T-helper 17 cell (primary cell): ENCODE results near the gene MRPL10. TPM values are rescaled to one million over a fixed set of nuclear protein-coding genes. Genes with fewer than 3 reads are reported as not detected.
A peak's percentile ranks its signal among the peaks of the same experiment; 100 is the strongest.

Experiments
- ATAC-seq: fragments of 150-1000 bp; cut with Tn5 transposase; 2 replicates; pipeline ENCODE4 v1.10.0; 2021; ENCODE audit warnings: mild to moderate bottlenecking, moderate library complexity
- DNase-seq, 3 donors: peaks; one replicate each; pipeline versions ENCODE4 v3.0.0 to v3.0.0-alpha.2; 2020 to 2021
- H3K9me3 ChIP-seq: one replicate; pipeline ENCODE4 v1.7.0; 2013; ENCODE audit warnings: low read length, mild to moderate bottlenecking; ENCODE audit not compliant: control insufficient read depth, poor library complexity, severe bottlenecking
- H3K27ac Mint-ChIP-seq: one replicate; pipeline ENCODE4 v1.8.0; 2022; ENCODE audit warnings: mild to moderate bottlenecking, moderate library complexity, mixed read lengths
- H3K27me3 Mint-ChIP-seq: one replicate; pipeline ENCODE4 v1.8.0; 2022; ENCODE audit warnings: mixed read lengths
- H3K36me3 Mint-ChIP-seq: one replicate; pipeline ENCODE4 v1.8.0; 2022; ENCODE audit warnings: low read depth, mixed read lengths
- H3K4me1 Mint-ChIP-seq: one replicate; pipeline ENCODE4 v1.8.0; 2022; ENCODE audit warnings: mild to moderate bottlenecking, mixed read lengths
- H3K4me3 Mint-ChIP-seq: one replicate; pipeline ENCODE4 v1.8.0; 2022; ENCODE audit warnings: mild to moderate bottlenecking, moderate library complexity, mixed read lengths
- total RNA-seq, 4 donors: library from RNA in 2 of 4; stranded (reverse) in 2 of 4; gene quantifications; one replicate each; pipeline ENCODE4 v1.2.3 and lab custom pipeline; 2022 to 2026

The MRPL10 gene
- total RNA-seq, 2 donors from 2014 or later, result 82.3 to 90.2 TPM

DNA sequence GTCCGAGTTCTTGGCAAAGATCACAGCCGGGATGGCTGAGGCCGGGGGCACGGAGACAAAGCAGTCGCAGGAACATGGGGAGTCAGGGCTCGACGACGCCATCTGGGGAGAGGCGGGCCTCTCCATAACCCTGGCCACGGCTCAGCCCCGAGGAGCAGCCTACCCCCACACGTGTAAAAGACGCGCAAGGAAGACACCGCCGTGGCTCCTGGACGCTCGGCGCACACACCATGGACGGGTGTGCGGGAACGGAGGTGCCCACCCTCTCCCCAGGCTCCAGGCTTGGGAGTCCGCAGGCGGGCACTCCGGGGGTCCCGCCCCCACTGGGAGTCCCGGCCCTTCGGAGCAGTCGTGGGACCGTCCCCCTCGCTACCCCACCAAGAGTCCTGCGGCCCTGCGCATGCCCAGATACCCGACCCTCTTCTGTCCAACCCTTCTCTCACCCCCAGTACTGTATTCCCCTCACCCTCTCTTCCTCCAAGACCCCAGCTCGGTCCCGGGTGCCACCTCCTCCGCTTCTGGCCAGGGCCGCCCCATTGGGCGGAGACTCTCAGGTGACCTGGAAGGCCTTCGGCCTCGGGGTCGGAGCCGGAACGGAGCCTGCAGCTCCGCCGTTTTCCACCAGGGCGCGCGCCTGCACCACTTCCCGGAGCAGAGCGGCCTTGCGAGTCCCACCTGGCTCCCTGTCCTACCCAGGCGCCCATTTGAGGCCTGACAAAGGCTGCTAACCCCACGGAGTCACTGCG lies 9.6 kb upstream of the MRPL10 start, which contains the start of gene SCRN2:
Gene SCRN2, minus strand, starts transcription at position 532 of the 746 bp plus-strand sequence. Its CDS starts 430 bp downstream, at position 102.
- no peaks in the 10 kb centered on the region for H3K9me3 ChIP-seq
- DNase-seq (peak; percentile 74 to 84 (median 75)), ATAC-seq (peak; percentile 90)
- H3K4me3 Mint-ChIP-seq, result peak within 1 kb of the TSS; percentile 98
- peaks cover 19% of the 10 kb centered on the region for H3K27me3 Mint-ChIP-seq
- peak within 1 kb of the TSS; percentile 84 for H3K27ac Mint-ChIP-seq
- H3K36me3 Mint-ChIP-seq, result no peaks in the 10 kb centered on the region
- peaks cover 17% of the 10 kb centered on the region for H3K4me1 Mint-ChIP-seq

DNA sequence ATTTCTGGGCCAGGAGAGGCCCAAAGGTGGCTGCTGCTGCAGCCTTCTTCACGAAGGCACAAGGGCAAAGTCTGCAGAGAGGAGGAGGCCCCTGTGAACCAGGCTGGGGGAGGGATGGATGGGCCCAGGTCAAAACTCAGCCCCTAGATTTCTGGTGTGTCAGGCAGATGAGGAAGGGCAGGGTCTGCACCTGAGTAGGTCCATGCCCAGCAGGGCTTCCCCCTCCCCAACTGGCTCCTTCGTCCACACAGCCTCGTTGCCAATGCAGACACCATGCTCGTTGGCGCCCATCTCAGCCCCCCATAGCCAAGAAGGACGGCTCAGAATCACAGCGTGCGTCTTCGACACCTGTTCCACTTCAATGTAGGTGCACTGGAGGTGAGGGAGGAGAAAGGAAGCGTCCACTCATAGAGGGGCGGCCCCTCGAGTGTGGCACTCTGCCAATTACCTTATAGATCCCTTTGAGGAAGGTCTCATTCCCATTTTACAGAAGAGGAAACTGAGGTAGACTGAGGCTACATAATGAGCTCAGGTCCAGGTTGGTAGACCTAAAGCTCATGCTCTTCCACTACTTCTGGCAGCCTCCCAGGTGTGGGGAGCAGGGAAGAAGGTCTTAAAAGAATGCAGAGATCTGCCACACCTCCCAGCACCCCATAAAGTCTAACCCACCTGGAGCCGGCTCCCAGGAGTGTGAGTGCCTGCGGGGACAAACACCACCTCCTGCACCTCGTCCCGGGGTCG lies 8.8 kb upstream of the MRPL10 start:
- ATAC-seq (no peak), DNase-seq (no peak)
- no peaks in the 10 kb centered on the region for H3K9me3 ChIP-seq
- Mint-ChIP-seq H3K4me1 (peaks cover 22% of the 10 kb centered on the region), H3K36me3 (no peaks in the 10 kb centered on the region), H3K27me3 (peaks cover 11% of the 10 kb centered on the region), H3K27ac (peak overlapping the region; percentile 84), H3K4me3 (peak overlapping the region; percentile 98)

DNA sequence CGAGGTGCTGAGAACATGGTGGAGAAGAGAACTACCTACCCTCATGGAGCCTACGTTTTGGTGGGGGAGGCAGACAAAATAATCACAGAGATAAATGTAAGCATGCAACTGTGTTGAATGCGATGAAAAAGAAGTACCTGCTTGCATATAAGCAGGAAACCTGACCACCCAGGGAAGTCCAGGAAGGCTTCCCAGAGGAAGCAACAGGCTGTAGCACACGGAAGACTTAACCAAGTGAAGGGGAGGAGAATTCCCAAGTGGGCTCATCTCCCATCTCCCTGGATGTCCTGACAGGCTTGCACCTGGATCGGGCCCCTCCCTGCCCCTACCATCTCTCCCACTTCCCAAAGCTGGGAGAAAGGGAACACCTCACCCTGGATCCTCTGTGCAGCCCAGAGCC lies 7.7 kb upstream of the MRPL10 start:
- Mint-ChIP-seq H3K4me1 (peaks cover 32% of the 10 kb centered on the region), H3K27ac (peak overlapping the region; percentile 84), H3K36me3 (no peaks in the 10 kb centered on the region), H3K4me3 (peak overlapping the region; percentile 39), H3K27me3 (peaks cover 1% of the 10 kb centered on the region)
- DNase-seq (no peak), ATAC-seq (no peak)
- H3K9me3 ChIP-seq, result no peaks in the 10 kb centered on the region

DNA sequence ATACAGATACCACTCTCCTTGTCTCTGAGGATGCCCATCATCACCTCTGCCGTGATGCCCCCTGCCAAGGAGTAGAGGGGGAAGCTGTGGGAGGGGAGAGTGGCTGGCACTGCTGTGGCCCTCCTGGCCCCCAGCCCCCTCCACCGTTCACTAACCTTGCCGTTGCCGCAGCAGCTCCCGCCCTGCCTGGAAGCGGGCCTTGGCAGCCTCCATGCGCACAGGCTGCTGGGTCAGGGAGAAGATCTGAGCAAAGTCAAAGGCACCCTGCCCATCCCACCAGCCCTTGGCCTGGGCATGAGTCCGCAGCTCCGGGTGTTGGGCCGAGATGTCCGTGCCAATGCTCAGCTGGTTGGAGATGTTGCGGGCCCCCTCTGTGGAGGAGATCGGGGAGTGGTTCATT lies 7.3 kb upstream of the MRPL10 start:
- ATAC-seq (no peak), DNase-seq (no peak)
- no peak overlapping the region for H3K27ac Mint-ChIP-seq
- peak overlapping the region; percentile 39 for H3K4me3 Mint-ChIP-seq
- peaks cover 34% of the 10 kb centered on the region for H3K4me1 Mint-ChIP-seq
- H3K36me3 Mint-ChIP-seq, result no peaks in the 10 kb centered on the region
- no peaks in the 10 kb centered on the region for H3K27me3 Mint-ChIP-seq
- no peaks in the 10 kb centered on the region for H3K9me3 ChIP-seq

DNA sequence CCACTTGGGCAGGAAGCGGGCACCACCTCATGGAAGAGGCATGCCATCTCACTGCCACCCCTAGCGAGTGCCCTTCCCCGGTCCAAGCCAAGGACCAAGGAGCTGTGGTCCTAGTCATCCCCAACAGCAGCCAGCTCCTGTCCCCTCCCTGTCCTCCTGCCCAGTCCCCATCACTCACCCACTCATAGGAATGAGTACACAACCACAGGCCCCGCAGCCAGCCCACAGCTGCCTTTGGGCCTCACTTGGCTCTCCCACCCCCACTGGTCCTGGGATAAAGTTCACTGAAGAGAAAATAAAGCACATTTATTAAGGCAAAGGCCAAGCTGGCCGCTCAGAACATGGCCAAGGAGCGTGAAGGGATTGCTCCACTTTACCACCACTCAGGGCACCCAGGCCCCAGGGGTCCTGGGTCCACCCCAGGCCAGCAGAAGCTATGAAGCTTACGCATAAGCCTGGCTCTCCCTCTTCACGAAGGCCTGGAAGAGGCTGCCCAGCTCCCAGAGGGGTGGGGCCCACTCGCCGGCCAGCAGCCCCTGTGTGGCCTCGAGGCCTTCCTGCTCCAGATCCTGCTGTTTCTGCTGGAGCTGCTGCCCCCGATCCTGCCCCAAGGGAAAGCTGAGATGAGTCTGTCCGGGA lies 6.2 kb upstream of the MRPL10 start:
- H3K27me3 Mint-ChIP-seq, result no peaks in the 10 kb centered on the region
- peaks cover 29% of the 10 kb centered on the region for H3K4me1 Mint-ChIP-seq
- H3K27ac Mint-ChIP-seq, result no peak overlapping the region

DNA sequence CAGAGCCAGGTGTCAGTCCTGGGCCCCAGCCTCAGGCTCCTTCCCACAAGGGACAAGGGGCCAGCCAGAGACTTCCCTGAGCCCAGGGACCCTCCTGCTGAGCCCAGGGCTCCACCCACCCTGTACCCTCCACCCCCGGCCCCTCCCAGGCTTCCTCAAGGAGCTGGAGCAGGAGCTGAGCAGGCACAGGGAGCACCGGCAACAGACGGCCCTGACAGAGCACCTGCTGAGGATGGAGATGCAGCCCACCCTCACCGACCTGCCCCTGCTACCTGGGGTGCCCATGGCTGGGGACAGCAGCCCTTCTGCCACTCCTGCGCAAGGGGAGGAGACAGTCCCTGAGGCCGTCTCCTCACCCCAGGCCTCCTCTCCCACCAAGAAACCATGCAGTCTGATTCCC lies 5.3 kb upstream of the MRPL10 start:
- H3K4me1 Mint-ChIP-seq, result peaks cover 35% of the 10 kb centered on the region
- no peak overlapping the region for H3K27ac Mint-ChIP-seq
- no peaks in the 10 kb centered on the region for H3K9me3 ChIP-seq
- H3K27me3 Mint-ChIP-seq, result no peaks in the 10 kb centered on the region
- no peak for ATAC-seq
- no peaks in the 10 kb centered on the region for H3K36me3 Mint-ChIP-seq
- no peak for DNase-seq
- H3K4me3 Mint-ChIP-seq, result no peak overlapping the region

More for the DNA sequence above, 6.2 kb upstream of the MRPL10 start:
- no peak for ATAC-seq
- Mint-ChIP-seq H3K36me3 (no peaks in the 10 kb centered on the region), H3K4me3 (no peak overlapping the region)
- H3K9me3 ChIP-seq, result no peaks in the 10 kb centered on the region
- no peak for DNase-seq

DNA sequence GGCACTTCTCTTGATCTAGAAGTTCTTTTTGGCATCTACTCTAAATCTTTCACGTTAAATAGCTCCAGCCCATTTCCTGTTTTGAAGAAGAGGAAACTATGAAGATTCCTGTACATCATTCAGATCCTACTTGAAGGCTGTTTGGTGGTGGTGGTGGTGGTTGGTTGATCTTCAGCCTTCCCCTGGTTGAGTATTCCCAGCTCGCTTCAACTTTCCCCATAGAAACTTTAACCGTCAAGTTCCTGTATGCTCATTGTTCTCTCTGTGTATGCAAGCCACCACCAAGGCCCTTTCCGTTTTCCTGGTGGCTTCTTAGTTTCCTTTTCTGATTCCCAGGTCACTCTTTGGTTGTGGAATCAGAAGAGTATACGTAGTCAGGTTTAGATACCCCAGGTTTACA lies 3.4 kb upstream of the MRPL10 start:
- H3K9me3 ChIP-seq, result no peaks in the 10 kb centered on the region
- Mint-ChIP-seq H3K27ac (peak overlapping the region; percentile 99), H3K36me3 (peaks cover 2% of the 10 kb centered on the region), H3K4me3 (no peak overlapping the region), H3K4me1 (peaks cover 37% of the 10 kb centered on the region), H3K27me3 (no peaks in the 10 kb centered on the region)
- no peak for ATAC-seq
- no peak for DNase-seq

DNA sequence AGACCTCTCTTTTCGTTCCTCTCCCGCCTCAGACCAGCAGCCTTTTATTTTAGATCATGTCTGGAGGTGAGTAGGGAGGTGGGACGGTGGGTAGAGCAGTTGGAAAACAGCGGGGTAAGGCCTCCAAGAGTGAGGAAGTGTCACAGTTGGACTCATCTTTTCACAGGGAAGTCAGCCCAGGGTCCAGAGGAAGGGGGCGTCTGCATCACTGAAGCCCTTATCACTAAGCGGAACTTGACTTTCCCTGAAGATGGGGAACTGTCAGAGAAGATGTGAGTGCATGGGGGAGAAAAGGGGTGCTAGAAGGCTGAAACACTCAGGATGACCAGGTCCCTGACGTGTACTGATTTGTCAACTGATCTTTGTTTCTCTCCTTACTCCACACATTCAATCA lies 590 bp upstream of the MRPL10 start:
- no peaks in the 10 kb centered on the region for H3K9me3 ChIP-seq
- H3K36me3 Mint-ChIP-seq, result peaks cover 2% of the 10 kb centered on the region
- H3K27ac Mint-ChIP-seq, result peak overlapping the region; percentile 99
- peaks cover 43% of the 10 kb centered on the region for H3K4me1 Mint-ChIP-seq
- H3K27me3 Mint-ChIP-seq, result no peaks in the 10 kb centered on the region
- ATAC-seq (no peak), DNase-seq (no peak)
- peak overlapping the region; percentile 99 for H3K4me3 Mint-ChIP-seq

DNA sequence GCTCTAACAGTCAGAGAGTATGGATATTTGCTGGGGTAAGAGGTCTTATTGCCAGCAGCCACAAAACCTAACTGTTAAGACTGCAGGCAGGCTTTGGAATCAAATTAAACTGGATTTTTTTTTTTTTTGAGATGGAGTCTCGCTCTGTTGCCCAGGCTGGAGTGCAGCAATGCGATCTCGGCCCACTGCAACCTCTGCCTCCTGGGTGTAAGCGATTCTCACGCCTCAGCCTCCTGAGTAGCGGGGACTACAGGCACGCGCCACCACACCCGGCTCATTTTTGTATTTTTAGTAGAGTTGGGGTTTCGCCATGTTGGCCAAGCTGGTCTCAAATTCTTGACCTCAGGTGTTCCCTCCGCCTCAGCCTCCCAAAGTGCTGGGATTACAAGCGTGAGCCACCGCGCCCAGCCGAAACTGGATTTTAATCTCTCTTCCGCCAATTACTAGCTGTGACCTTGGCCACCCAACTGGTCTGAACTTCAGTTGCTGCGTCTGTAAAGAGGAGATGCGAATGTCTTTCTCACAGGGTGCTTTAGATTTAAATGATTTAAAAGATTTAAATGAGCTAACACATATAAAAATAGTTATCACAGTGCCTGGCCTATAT lies 842 bp downstream of the MRPL10 start:
- DNase-seq (no peak), ATAC-seq (peak; percentile 1)
- H3K36me3 Mint-ChIP-seq, result peaks cover 3% of the 10 kb centered on the region

DNA sequence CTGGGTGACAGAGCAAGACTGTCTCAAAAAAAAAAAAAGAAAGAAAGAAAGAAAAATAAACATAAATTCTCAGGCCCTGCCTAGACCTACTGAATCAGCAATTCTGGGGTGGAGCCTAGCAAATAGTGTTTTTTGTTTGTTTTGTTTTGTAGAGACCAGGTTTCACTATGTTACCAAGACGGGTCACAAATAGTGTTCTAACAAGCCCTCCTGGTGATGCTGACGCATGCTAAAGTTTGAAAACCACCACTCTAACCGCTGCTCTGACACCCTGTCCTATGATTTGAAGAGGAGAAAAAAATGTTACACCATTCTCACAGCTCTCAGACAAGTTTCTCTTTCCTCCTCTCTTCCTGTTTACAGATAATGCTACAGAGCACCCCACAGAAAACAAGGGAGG lies 1.5 kb downstream of the MRPL10 start:
- Mint-ChIP-seq H3K4me1 (peaks cover 38% of the 10 kb centered on the region), H3K27me3 (no peaks in the 10 kb centered on the region), H3K4me3 (peak overlapping the region; percentile 99), H3K36me3 (peaks cover 6% of the 10 kb centered on the region), H3K27ac (peak overlapping the region; percentile 99)
- no peaks in the 10 kb centered on the region for H3K9me3 ChIP-seq
- DNase-seq (peak in 2 of 3 donors; percentile 36 to 45), ATAC-seq (peak; percentile 79)

More for the DNA sequence above, 842 bp downstream of the MRPL10 start:
- H3K9me3 ChIP-seq, result no peaks in the 10 kb centered on the region
- Mint-ChIP-seq H3K27ac (peak overlapping the region; percentile 99), H3K4me1 (peaks cover 38% of the 10 kb centered on the region), H3K4me3 (peak overlapping the region; percentile 99), H3K27me3 (no peaks in the 10 kb centered on the region)

DNA sequence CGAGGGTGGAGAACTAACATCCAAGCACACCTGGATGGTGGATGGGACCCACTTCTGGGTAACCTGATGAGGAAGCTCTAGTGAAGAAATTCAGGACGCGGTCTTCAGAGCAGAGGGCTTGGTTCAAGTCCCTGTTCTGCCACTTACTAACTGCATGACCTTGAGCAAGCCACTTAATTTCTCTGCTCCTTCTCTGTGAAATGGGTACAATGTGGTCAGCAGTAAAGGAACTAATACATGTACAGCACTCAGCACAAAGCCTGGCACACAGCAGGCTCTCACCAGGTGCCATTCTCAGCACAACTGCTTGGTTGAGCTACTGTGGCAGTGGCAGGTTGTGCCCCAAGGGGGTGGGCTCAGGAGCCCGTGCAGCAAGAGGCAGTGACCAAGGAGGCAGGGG lies 7.8 kb downstream of the MRPL10 start:
- Mint-ChIP-seq H3K4me3 (no peak overlapping the region), H3K36me3 (peaks cover 6% of the 10 kb centered on the region), H3K27ac (peak overlapping the region; percentile 70), H3K4me1 (peaks cover 22% of the 10 kb centered on the region), H3K27me3 (no peaks in the 10 kb centered on the region)
- DNase-seq (no peak), ATAC-seq (no peak)
- no peaks in the 10 kb centered on the region for H3K9me3 ChIP-seq

DNA sequence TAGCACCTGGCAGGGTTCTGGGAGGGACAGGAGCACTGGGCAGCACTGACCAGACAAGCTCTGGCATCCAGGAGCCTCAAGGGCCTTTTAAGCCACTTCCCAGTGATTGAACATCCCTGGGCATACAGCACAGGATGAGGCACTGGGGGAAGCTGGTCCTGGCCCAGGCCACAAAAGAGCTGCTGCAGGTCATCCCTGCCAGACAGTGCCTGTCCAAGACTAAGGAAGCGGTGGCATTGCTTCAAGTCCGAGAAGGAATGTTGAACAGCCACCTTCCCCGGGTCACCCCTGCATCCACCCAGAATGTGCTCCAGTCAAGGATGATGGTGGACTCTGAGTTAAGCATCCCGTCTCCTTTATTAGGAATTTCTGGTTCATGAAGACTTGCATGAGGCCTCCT lies 8.6 kb downstream of the MRPL10 start:
- Mint-ChIP-seq H3K36me3 (peaks cover 7% of the 10 kb centered on the region), H3K4me3 (no peak overlapping the region)

More for the DNA sequence above, 8.6 kb downstream of the MRPL10 start:
- ATAC-seq (no peak), DNase-seq (no peak)
- Mint-ChIP-seq H3K27ac (peak overlapping the region; percentile 93), H3K27me3 (no peaks in the 10 kb centered on the region), H3K4me1 (peaks cover 21% of the 10 kb centered on the region)
- no peaks in the 10 kb centered on the region for H3K9me3 ChIP-seq
